HPDE6-E6E7 (cell line): ENCODE data around the gene PNPLA6.
"Not testable (repeated sequence)": the region's sequence is repeated elsewhere in the genome, so short reads cannot be mapped to it uniquely, and the experiment has no call there.

Experiments used
- DNase-seq: peaks from one replicate; pipeline ENCODE4 v3.0.0; 2011; ENCODE audit warnings: missing footprints; ENCODE audit errors: extremely low spot score

The PNPLA6 gene

GRCh38 chr19:7554990-7555864 is 19.7 kb downstream of the PNPLA6 start:
- no peak for DNase-seq

GRCh38 chr19:7556696-7557315 is 21.3 kb downstream of the PNPLA6 start:
- no peak for DNase-seq

- no peak for DNase-seq
These were observed 23.1 kb downstream of the PNPLA6 start for GRCh38 chr19:7558667-7559066.

- no peak for DNase-seq
These were observed 23.6 kb downstream of the PNPLA6 start for GRCh38 chr19:7559102-7559501.

GRCh38 chr19:7560255-7560654 is 24.7 kb downstream of the PNPLA6 start:
- DNase-seq = no peak

- no peak for DNase-seq
These were observed 25.8 kb downstream of the PNPLA6 start for GRCh38 chr19:7561325-7561724.

GRCh38 chr19:7562646-7563393 is 27.3 kb downstream of the PNPLA6 start:
- no peak for DNase-seq

- DNase-seq = no peak
These were observed 29.3 kb downstream of the PNPLA6 start for GRCh38 chr19:7564866-7565265.

GRCh38 chr19:7565332-7565731 is 29.8 kb downstream of the PNPLA6 start:
- DNase-seq = no peak

- DNase-seq = no peak
These were observed 35.2 kb downstream of the PNPLA6 start for GRCh38 chr19:7570761-7571160.

GRCh38 chr19:7575434-7576040 is 40.0 kb downstream of the PNPLA6 start:
- no peak for DNase-seq

GRCh38 chr19:7577422-7577821 is 41.9 kb downstream of the PNPLA6 start:
- not testable (repeated sequence) for DNase-seq

GRCh38 chr19:7578127-7578526 is 42.6 kb downstream of the PNPLA6 start:
- no peak for DNase-seq

GRCh38 chr19:7579182-7579581 is 43.7 kb downstream of the PNPLA6 start:
- no peak for DNase-seq

- no peak for DNase-seq
These were observed 46.9 kb downstream of the PNPLA6 start for GRCh38 chr19:7582446-7582845.

- no peak for DNase-seq
These were observed 54.3 kb downstream of the PNPLA6 start for GRCh38 chr19:7589822-7590221.

GRCh38 chr19:7590256-7590655 is 54.7 kb downstream of the PNPLA6 start:
- DNase-seq = no peak

- no peak for DNase-seq
These were observed 60.1 kb downstream of the PNPLA6 start, which contains the start of gene CAMSAP3 for GRCh38 chr19:7595466-7596133. TSS of gene CAMSAP3 (plus strand) at chr19:7595863. CDS start at chr19:7596003, 140 bp downstream.

- no peak for DNase-seq
These were observed 60.9 kb downstream of the PNPLA6 start for GRCh38 chr19:7596211-7596937.

- DNase-seq = no peak
These were observed 62.2 kb downstream of the PNPLA6 start for GRCh38 chr19:7597689-7598088.

GRCh38 chr19:7598180-7598579 is 62.7 kb downstream of the PNPLA6 start:
- DNase-seq = no peak
